Measurements from ENCODE around the gene RHBDL2. TPM values are rescaled to one million over a fixed set of nuclear protein-coding genes. Genes with fewer than 3 reads are reported as not detected.
A peak's percentile ranks its signal among the peaks of the same experiment; 100 is the strongest.

Gene RHBDL2
- total and polyA plus RNA-seq, 2 of the 13 experiments (the other 11 are each of a cell fraction or from before 2014, with no cell fraction given), result 3.3 to 5.4 TPM

DNA sequence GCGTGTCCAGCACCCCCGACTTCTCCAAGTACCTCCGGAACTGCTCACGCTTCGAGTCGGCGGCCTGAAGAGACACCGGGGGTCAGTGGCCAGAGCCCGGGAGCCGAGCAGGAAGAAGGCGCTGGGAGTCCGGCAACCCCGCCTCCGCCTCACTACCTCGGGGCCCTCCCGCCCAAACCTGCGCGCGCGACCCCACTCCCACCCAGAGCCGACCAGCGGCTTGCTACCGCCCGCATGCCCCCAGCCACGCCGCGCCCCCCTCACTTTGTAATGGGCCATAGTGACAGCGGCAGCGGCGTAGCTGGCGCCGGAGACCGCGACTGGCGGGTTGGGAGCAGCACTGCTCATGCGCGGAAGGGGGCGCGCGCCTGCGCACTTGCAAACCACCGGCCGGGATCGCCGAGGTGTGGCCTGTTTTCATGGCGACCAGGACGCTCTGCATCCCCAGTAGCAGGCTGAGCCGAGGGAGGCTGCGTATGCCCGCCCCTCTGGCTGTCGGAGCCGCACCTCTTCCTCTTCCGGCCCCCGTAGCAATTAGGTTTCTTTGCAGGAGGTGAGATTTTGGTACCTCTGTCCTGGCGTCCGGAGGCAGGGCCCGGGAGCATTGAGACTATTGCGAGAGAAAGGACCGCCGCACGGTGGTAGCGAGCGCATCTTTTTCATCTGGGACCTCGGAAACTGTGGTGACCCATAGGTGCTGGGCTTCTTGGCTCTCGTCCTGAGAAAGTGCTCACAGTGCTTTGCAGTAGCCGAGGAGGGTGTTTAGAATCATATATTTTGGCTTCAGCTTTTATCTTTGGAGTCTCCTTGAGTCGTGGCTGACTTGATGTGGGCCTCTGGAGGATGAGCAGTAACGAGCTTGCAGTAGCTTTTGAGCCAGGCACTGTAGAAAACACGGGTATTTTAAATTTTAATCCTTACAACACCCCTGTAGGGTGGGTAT, 68.3 kb downstream of the RHBDL2 start, which contains the start of gene MYCBP (continued):
- TF ChIP-seq ZBTB10 (CRISPR knock-in tag; IDR thresholded peaks at IDR 0.05; ENCODE audit: borderline replicate concordance) (no peak), ZNF704 (CRISPR knock-in tag; IDR thresholded peaks at IDR 0.05; ENCODE audit: borderline replicate concordance) (0 out of 2 replicates have a peak, but pooled peaks have one; percentile 67), RNF219 (CRISPR knock-in tag; IDR thresholded peaks at IDR 0.05) (no peak), SIN3B (IDR thresholded peaks at IDR 0.05; ENCODE audit: low read length) (no peak), HDAC1 (CRISPR knock-in tag; IDR thresholded peaks at IDR 0.05) (peak; percentile 82), ZNF761 (CRISPR knock-in tag; conservative IDR thresholded peaks at IDR 0.05) (0 out of 2 replicates have a peak, but pooled peaks have one; percentile 60), HIVEP1 (CRISPR knock-in tag; IDR thresholded peaks at IDR 0.05) (peak; percentile 56), GLMP (CRISPR knock-in tag; IDR thresholded peaks at IDR 0.05; ENCODE audit: borderline replicate concordance) (no peak), MTF1 (CRISPR knock-in tag; IDR thresholded peaks at IDR 0.05) (no peak), MEIS1 (CRISPR knock-in tag; IDR thresholded peaks at IDR 0.05; ENCODE audit: borderline replicate concordance) (no peak), THAP9 (CRISPR knock-in tag; IDR thresholded peaks at IDR 0.05; ENCODE audit: borderline replicate concordance) (peak; percentile 61; the same call in 1 of the 2 replicates), ZBTB44 (CRISPR knock-in tag; IDR thresholded peaks at IDR 0.05) (no peak)
